Measurements from ENCODE around the gene CC2D2B.
A peak's percentile ranks its signal among the peaks of the same experiment; 100 is the strongest.

Gene CC2D2B

DNA sequence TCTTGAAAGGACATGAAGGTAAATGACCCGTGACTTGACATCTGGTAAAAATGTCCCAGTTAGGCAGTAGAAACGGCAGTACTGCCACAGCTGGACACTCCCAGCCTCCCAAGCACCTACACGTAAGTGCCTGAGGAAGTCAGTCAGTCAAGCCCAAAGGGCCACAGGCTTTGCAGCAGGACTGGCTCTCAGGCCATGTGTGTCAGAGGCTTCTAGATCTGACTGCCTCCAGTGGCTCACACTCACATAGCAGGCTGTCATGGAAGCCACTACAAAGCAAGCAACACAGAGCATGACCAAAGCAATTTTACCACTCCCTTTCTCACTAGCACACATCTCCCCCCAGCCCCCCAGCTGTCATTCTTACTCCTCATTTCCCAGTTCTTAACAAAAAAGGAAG, 117.8 kb downstream of the CC2D2B start:
- DNase-seq, result peak; percentile 36

DNA sequence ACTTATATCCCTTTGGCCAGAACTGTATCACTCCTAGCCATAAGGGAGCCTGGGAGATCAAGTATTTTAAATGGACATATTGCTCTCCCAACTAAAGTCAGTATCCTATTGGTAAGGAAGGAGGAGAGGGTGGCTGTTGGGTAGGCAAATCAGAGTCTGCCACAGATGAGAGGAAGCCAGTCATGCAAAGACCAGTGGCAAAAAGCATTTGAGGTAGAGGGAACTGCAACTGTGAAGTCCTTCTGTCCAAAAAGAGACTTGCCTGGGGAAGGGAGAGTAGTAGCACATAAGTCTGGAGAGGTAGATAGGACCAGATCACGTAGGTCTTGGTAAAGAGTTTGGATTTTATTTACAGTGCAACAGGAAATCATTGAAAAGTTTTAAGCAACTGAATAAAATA, 126.8 kb downstream of the CC2D2B start:
- Histone ChIP-seq H3K27me3 (ENCODE audit: insufficient read depth, low read depth, severe bottlenecking) (no peaks in the 10 kb centered on the region), H3K4me3 (ENCODE audit: low read depth, low read length) (no peak overlapping the region), H3K9me3 (ENCODE audit: severe bottlenecking) (no peaks in the 10 kb centered on the region), H3K27ac (no peak overlapping the region), H3K36me3 (no peaks in the 10 kb centered on the region)
- DNase-seq, result no peak
- TF ChIP-seq, protein P1, sequence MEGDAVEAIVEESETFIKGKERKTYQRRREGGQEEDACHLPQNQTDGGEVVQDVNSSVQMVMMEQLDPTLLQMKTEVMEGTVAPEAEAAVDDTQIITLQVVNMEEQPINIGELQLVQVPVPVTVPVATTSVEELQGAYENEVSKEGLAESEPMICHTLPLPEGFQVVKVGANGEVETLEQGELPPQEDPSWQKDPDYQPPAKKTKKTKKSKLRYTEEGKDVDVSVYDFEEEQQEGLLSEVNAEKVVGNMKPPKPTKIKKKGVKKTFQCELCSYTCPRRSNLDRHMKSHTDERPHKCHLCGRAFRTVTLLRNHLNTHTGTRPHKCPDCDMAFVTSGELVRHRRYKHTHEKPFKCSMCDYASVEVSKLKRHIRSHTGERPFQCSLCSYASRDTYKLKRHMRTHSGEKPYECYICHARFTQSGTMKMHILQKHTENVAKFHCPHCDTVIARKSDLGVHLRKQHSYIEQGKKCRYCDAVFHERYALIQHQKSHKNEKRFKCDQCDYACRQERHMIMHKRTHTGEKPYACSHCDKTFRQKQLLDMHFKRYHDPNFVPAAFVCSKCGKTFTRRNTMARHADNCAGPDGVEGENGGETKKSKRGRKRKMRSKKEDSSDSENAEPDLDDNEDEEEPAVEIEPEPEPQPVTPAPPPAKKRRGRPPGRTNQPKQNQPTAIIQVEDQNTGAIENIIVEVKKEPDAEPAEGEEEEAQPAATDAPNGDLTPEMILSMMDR (IDR thresholded peaks at IDR 0.05; ENCODE audit: low read depth, low read length), result no peak

More for the DNA sequence above, 117.8 kb downstream of the CC2D2B start:
- Histone ChIP-seq H3K9me3 (ENCODE audit: severe bottlenecking) (no peaks in the 10 kb centered on the region), H3K27ac (no peak overlapping the region), H3K36me3 (no peaks in the 10 kb centered on the region), H3K27me3 (ENCODE audit: insufficient read depth, low read depth, severe bottlenecking) (no peaks in the 10 kb centered on the region), H3K4me3 (ENCODE audit: low read depth, low read length) (no peak overlapping the region)
- TF ChIP-seq, protein P1 (IDR thresholded peaks at IDR 0.05; ENCODE audit: low read depth, low read length), result peak; percentile 49

DNA sequence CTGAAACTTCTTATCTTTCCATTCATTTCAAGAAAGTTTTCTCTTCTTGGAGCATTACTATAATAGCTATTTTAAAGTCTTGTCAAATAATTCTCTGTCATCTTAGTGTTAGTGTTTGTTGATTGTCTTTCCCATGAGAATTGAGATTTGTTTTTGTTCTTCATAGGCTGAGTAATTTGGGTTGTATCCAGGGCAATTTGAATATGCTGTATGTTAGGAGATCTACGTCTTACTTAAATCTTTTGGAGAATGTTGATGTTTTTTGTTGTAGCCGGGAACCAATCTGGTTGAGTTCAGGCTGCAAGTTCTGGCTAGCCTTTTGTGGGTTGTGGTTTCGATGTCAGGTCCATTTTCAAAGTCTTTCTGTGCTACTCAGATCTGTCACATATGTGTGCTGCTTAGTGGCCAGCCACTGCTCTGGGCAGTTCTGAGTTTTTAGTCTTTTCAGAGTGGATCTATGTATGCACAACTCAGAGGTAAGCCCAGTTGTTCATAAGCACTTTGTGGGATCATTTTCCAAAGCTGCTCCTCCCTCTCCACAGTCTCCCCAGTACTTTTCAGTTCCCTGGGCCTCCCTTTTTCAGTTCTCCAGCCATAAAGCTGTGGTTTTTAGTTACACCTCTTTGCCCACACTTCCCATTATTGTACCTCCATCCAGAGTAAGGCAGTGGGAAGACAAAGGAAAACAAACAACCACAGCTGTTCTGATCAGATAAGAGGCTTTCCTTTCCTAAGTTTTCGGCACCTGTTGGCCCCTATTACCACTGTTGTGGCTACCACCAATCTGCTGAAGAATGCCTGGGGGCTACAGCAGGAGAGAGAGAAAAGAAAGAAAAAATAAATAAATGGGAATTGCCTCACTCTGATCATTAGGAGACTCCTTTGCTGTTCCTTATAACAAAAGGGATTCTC, 131.0 kb downstream of the CC2D2B start:
- Histone ChIP-seq H3K9me3 (ENCODE audit: severe bottlenecking) (no peaks in the 10 kb centered on the region), H3K4me3 (ENCODE audit: low read depth, low read length) (no peak overlapping the region), H3K27me3 (ENCODE audit: insufficient read depth, low read depth, severe bottlenecking) (no peaks in the 10 kb centered on the region), H3K27ac (no peak overlapping the region), H3K36me3 (peaks cover 3% of the 10 kb centered on the region)
- TF ChIP-seq, protein P1 (IDR thresholded peaks at IDR 0.05; ENCODE audit: low read depth, low read length), result no peak
- no peak for DNase-seq

DNA sequence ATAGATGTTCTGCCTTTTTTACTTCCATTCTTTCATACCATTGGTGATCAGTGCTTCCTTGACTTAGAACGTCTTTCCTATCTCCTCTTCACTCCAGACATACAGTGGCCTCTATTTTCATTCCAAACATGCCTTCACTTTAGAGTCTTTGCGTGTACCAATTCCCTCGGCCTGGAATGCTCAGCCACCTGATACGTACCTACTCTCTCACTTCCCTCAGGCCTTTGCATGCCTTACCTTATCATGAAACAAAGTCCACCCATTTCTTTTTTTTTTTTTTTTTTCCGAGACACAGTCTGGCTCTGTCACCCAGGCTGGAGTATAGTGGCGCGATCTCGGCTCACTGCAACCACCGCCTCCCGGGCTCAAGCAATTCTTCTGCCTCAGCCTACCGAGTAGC, 133.4 kb downstream of the CC2D2B start:
- H3K36me3 ChIP-seq, result peaks cover 13% of the 10 kb centered on the region
- H3K9me3 ChIP-seq (ENCODE audit: severe bottlenecking), result no peaks in the 10 kb centered on the region
- no peaks in the 10 kb centered on the region for H3K27me3 ChIP-seq (ENCODE audit: insufficient read depth, low read depth, severe bottlenecking)
- H3K27ac ChIP-seq, result no peak overlapping the region
- no peak for DNase-seq
- TF ChIP-seq, protein P1 (IDR thresholded peaks at IDR 0.05; ENCODE audit: low read depth, low read length), result no peak
- no peak overlapping the region for H3K4me3 ChIP-seq (ENCODE audit: low read depth, low read length)

DNA sequence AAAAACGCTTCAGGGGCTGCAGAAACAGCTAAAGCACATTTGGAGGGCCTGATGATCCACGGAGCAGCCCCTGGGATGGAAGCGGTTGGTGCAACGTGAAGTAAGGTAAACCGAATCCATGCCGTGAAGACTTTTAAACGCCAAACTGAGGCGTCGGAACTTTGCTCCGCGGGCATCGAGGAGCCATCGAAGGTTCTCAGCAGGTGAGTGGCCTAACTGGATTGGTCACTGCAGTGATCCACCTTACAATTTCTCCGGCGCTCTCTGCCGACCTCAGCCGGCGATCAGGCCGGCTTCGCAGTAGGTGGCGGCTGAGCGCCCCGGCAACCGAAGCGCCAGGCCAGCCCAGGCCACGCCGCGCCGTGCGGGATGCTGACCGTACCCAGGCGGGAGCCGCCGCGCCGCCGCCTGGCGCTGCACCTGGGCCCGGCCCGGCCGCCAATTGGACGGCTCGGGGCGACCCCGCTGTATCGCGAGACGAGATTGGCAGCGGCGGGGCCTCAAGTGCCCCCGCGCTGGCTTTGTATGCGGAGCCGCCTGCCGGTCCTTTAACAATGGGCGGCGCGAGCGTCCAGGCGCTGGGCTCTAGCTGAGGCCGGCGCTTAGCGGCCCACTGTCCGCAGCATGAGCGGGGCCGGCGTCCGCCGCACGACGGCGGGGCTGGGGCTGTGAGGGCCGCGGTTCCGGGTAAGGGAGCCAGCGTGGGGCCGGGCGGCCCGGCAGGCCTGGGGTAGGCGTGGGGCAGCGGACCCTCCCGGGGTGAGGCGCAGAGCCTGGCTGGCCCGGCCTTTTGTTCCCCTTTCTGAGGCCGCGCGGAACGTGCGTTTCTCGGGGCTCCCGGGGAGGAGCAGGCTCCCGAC, 135.5 kb downstream of the CC2D2B start, which contains the start of gene CCNJ:
Gene CCNJ, plus strand, starts transcription at position 551 of the 860 bp plus-strand sequence. CDS start 811 bp downstream, outside the sequence.
- H3K9me3 ChIP-seq (ENCODE audit: severe bottlenecking), result no peaks in the 10 kb centered on the region
- TF ChIP-seq, protein P1 (IDR thresholded peaks at IDR 0.05; ENCODE audit: low read depth, low read length), result 0 out of 2 replicates have a peak, but pooled peaks have one; percentile 6
- H3K27me3 ChIP-seq (ENCODE audit: insufficient read depth, low read depth, severe bottlenecking), result no peaks in the 10 kb centered on the region
- peak; percentile 86 for DNase-seq
- peaks cover 29% of the 10 kb centered on the region for H3K36me3 ChIP-seq
- peak within 1 kb of the TSS; percentile 84 for H3K4me3 ChIP-seq (ENCODE audit: low read depth, low read length)
- H3K27ac ChIP-seq, result peak within 1 kb of the TSS; percentile 96

Measured in WERI-Rb-1 (cell line).